Upper lobe of right lung (tissue), 1 donor: ENCODE results near the gene OR2T35. TPM values are rescaled to one million over a fixed set of nuclear protein-coding genes. Genes with fewer than 3 reads are reported as not detected.

Source experiments
- ATAC-seq: fragments of 200-7000 bp; cut with Tn5 transposase; one replicate; pipeline ENCODE4 v1.9.1; 2020; ENCODE audit warnings: mild to moderate bottlenecking, moderate library complexity
- DNase-seq: peaks from one replicate; pipeline ENCODE4 v3.0.0-alpha.2; 2020
- H3K27ac ChIP-seq: fragments of 200-600 bp; one replicate; pipeline ENCODE4 v1.8.0; 2022
- H3K27me3 ChIP-seq: fragments of 200-600 bp; one replicate; pipeline ENCODE4 v1.8.0; 2022; ENCODE audit warnings: mild to moderate bottlenecking
- H3K36me3 ChIP-seq: fragments of 200-600 bp; one replicate; pipeline ENCODE4 v1.8.0; 2022
- H3K4me1 ChIP-seq: fragments of 200-600 bp; one replicate; pipeline ENCODE4 v1.8.0; 2022
- H3K4me3 ChIP-seq: fragments of 200-600 bp; one replicate; pipeline ENCODE4 v1.8.0; 2022; ENCODE audit warnings: mild to moderate bottlenecking
- H3K9me3 ChIP-seq: fragments of 200-600 bp; one replicate; pipeline ENCODE4 v1.8.0; 2022
- CTCF ChIP-seq: fragments of 200-600 bp; IDR thresholded peaks from one replicate; pipeline ENCODE4 v1.8.0; 2022; ENCODE audit warnings: antibody characterized with exemption
- intact Hi-C: fragments of 100-400 bp; cut with DNase I; formaldehyde crosslinking; loops from one replicate; pipeline ENCODE4 v1.11.0; 2022
- total RNA-seq: library from RNA; stranded (reverse); fragmentation: NEBNext Ultra II Directional; extraction: Animal tissue kit (Norgen Biotek cat#: 25700); gene quantifications from one replicate; pipeline ENCODE4 v1.2.1, GENCODE V29; 2021
- donor health status: DM: no; HTN: yes; CAD: no; lungs with severe emphysema.

The OR2T35 gene
- total RNA-seq, 1 donor from 2014 or later: not detected

- no peaks in the 10 kb centered on the region for H3K36me3 ChIP-seq
- TF ChIP-seq CTCF: no peak
- no peaks in the 10 kb centered on the region for H3K9me3 ChIP-seq
- no peak overlapping the region for H3K4me3 ChIP-seq
- DNase-seq (no peak), ATAC-seq (no peak)
- no peaks in the 10 kb centered on the region for H3K4me1 ChIP-seq
- no peaks in the 10 kb centered on the region for H3K27me3 ChIP-seq
- H3K27ac ChIP-seq: no peak overlapping the region
- intact Hi-C loops: no loop called here
These were observed 23.3 kb downstream of the OR2T35 start for GRCh38 chr1:248621770-248622169.

- ATAC-seq (peak; percentile 73), DNase-seq (no peak)
- Histone ChIP-seq H3K9me3 (no peaks in the 10 kb centered on the region), H3K27ac (no peak overlapping the region), H3K36me3 (no peaks in the 10 kb centered on the region), H3K4me1 (no peaks in the 10 kb centered on the region), H3K27me3 (no peaks in the 10 kb centered on the region), H3K4me3 (no peak overlapping the region)
- TF ChIP-seq CTCF: peak; percentile 71
- intact Hi-C loops: no loop called here
These were observed 26.2 kb downstream of the OR2T35 start for GRCh38 chr1:248618878-248619277.

GRCh38 chr1:248618119-248618518 lies 27.0 kb downstream of the OR2T35 start:
- TF ChIP-seq CTCF: no peak
- H3K27ac ChIP-seq: no peak overlapping the region
- no peaks in the 10 kb centered on the region for H3K9me3 ChIP-seq
- H3K4me3 ChIP-seq: no peak overlapping the region
- no peak for ATAC-seq
- H3K27me3 ChIP-seq: no peaks in the 10 kb centered on the region
- DNase-seq: no peak
- no peaks in the 10 kb centered on the region for H3K36me3 ChIP-seq
- no peaks in the 10 kb centered on the region for H3K4me1 ChIP-seq
- intact Hi-C loops: no loop called here

GRCh38 chr1:248613742-248614141 lies 31.3 kb downstream of the OR2T35 start:
- no peaks in the 10 kb centered on the region for H3K36me3 ChIP-seq
- no peak overlapping the region for H3K4me3 ChIP-seq
- no peak overlapping the region for H3K27ac ChIP-seq
- no peaks in the 10 kb centered on the region for H3K27me3 ChIP-seq
- no peak for ATAC-seq
- no peak for TF ChIP-seq CTCF
- intact Hi-C loops: no loop called here
- no peak for DNase-seq
- H3K9me3 ChIP-seq: no peaks in the 10 kb centered on the region
- H3K4me1 ChIP-seq: no peaks in the 10 kb centered on the region

DNA sequence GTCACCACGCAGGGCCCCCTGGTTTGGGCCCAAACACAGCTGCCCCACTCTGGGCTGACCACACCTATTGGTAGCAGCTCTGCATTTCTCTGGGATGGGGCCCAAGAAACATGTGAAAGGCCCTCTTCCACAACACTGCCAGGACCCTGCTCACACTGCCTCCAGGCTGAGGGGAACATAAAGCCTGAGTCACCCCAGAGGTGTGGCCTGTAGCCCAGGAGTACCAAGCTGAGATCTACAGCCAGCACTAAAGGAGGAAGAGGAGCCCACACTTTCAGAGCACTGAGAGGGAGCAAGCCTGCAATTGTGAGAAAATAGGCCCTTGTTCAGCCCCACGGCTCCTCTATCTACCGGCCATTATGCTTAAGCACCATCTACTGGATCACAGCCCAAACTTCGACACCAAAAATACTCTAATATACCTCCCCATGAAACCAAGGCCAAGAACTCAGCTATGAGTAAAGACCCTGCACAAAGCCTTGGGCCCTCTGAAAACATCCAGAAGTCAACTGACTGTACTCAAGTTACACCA lies 33.1 kb downstream of the OR2T35 start:
- no peak for TF ChIP-seq CTCF
- ATAC-seq: no peak
- Histone ChIP-seq H3K27ac (no peak overlapping the region), H3K9me3 (no peaks in the 10 kb centered on the region), H3K4me3 (no peak overlapping the region), H3K27me3 (no peaks in the 10 kb centered on the region), H3K36me3 (no peaks in the 10 kb centered on the region), H3K4me1 (no peaks in the 10 kb centered on the region)
- intact Hi-C loops: no loop called here
- no peak for DNase-seq

DNA sequence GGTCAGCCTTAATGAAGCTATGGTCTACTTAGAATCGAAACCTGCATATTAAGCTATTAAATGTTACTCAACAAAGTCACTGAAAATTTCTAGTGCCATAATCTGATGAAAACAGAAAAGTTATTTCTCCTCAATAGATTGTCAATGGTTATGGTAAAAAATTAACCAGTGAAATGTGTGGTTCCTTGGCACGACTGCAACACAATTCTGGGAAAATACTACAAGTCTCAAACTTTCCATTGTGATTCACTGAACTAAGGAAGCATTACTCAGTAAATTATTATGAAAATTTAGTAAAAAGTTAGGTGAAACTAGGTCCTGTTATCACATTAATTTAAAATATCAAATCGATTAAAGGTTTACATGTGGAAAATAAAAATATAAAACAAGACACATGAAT lies 34.8 kb downstream of the OR2T35 start:
- Histone ChIP-seq H3K4me3 (no peak overlapping the region), H3K27me3 (no peaks in the 10 kb centered on the region), H3K27ac (no peak overlapping the region), H3K4me1 (no peaks in the 10 kb centered on the region), H3K9me3 (no peaks in the 10 kb centered on the region), H3K36me3 (no peaks in the 10 kb centered on the region)
- no peak for ATAC-seq
- no peak for DNase-seq
- TF ChIP-seq CTCF: no peak
- intact Hi-C loops: no loop called here
